DLD1 (cell line): ENCODE results near the gene SLC23A3.

Source experiments
- in situ Hi-C: cut with HindIII; loops from 2 replicates; pipeline ENCODE4 v1.10.0; 2017; ENCODE audit warnings: low sequenced_read_pairs

SLC23A3 gene

GRCh38 chr2:219155054-219155644 lies 14.7 kb downstream of the SLC23A3 start:
- in situ Hi-C loops = no loop called here

DNA sequence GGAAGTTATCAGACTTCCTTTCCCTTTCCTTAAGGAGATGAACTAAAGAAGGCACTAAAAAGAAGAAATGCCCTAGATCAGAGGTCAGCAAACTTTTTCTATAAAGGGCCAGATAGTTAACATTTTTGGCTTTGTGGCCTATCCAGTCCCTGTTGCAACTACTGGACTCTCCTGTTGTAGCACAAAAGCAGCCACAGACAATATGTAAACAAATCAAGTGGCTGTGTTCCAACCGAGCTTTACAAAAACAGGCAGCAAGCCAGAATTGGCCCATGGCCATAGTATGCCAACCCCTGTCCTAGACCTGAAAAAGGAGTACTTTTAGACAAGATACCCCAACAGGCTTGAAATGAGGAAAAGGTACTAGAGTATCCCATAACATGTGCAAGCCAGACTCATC lies 20.2 kb downstream of the SLC23A3 start:
- in situ Hi-C loops = no loop called here

DNA sequence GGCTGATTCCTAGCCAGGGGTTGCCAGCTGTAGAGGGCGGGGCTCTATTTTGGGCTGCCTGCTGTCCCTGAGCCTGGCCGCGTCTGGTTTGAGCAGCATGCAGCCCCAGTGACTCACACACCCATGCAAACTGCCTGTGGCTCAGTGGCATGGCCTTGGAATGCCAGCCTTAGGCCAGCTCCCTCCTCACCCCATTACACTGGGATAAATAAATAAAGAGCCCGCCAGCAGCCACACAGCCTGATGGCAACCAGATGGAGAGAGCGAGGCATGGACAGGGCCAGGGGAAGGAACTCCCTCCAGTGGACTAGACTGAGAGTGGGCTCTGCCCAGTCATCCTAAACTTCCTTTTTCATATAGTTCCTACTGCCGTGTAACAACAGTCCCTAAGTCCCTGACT lies 27.5 kb downstream of the SLC23A3 start:
- in situ Hi-C loops = no loop called here

- in situ Hi-C loops = no loop called here
These were observed 29.1 kb downstream of the SLC23A3 start for GRCh38 chr2:219140722-219141121.

DNA sequence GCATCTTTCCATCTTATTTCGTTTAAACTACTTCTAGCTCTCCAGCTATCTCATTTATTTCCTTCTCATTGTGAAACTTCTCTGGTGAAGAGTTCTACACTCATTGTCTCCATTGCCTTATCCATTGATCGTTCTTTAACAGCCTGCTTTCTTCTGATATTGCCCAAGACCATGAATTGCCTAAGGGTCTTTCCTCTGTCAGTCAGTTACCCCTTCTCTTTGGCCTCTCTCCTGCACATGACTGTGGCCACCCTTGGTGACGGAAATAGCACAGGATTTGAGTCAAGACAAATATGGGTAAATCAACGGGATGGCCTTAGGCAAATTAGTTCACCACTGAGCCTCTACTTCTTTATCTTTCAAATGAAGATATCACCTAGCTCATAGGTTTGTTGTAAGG lies 35.9 kb downstream of the SLC23A3 start:
- in situ Hi-C loops = no loop called here

DNA sequence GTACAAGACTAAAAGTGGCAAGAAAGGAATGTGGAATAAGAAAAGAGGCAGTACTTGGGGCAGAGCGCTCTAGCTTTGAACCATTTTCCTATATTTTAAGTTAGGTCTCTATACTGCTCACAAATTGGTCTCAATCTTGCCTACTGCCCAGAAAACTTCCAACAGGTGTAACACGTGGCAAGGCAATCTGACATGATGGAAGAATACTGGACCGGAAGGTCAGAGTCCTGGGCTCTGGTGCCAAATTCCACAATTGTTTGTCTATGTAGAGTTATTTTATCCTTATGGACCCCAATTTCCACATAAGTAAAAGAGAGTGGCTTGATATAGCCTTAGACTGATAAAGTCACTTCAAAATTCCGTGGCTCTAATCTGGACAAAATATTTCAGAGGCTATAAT lies 38.1 kb downstream of the SLC23A3 start:
- in situ Hi-C loops = no loop called here

DNA sequence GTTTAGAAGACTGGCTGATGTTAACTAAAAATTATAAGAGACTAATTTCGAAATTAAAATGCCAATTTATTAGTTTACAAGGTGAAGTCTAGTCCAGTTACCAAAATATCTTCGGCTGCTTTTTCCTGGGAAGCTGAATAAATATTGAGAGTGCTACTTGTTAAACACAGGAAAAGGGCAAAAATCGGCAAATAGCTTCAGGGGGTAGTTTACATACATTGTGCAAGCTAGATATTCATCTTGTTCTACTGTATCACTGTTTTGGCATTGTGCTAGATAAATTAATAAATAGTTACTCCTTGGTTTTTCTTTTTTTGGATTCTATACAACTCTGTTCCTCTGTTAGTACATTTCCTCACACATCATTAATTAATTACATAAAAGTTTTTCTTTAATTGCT lies 38.5 kb downstream of the SLC23A3 start:
- in situ Hi-C loops = no loop called here

- in situ Hi-C loops = no loop called here
These were observed 40.2 kb downstream of the SLC23A3 start for GRCh38 chr2:219129589-219129988.

- in situ Hi-C loops = no loop called here
These were observed 41.4 kb downstream of the SLC23A3 start for GRCh38 chr2:219128396-219128795.

- in situ Hi-C loops = no loop called here
These were observed 42.7 kb downstream of the SLC23A3 start for GRCh38 chr2:219127037-219127635.

- in situ Hi-C loops = no loop called here
These were observed 43.3 kb downstream of the SLC23A3 start for GRCh38 chr2:219126555-219126954.

DNA sequence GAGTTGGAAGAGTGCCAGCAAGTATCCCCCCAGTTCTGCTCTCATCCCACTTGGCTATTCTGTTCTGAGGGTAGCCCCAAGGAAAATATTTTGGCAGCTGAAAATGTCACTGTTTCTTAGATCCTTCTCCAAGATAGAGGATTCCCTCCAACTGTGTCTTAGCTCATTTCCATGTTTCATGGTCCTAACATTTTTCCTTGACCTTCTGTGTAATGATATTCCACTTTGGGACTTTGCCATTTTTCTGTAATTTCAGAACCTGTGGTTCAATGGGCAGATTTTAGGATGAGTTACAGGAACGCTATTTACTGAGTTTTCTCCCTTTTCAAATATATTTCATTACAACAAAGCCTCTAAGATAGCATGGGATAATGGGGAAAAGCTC lies 44.0 kb downstream of the SLC23A3 start:
- in situ Hi-C loops = no loop called here

DNA sequence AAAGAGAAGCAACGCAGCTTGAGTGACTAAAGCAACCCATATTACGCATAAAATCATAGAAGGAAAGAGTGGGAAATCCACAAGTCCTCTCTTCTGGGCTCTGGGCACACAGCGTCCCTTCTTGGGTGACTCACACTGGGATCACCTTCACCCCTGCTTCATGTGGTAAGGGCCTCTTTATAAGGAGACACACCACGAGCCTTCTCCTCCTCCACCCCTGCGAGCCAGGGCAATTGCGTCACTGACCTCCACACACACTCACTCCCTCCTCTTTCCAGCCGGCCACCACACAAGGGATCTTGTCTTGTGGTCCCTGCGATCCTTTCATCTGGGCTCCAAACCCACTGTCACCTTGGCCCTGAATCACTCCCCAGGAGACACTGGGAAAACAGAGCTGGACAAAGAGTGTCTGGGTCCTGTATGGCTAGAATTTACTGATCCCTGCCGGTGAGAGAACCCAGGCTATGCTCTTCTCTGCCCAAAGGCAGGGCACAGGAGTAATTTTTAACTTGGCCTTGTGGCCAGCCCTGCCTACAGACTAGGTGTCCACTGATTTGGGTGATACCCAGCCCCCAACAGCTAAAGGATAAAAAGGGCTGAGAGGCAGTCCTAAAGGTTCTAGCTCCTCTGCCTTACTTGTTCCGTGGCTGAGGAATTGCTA lies 44.5 kb downstream of the SLC23A3 start:
- in situ Hi-C loops = no loop called here

DNA sequence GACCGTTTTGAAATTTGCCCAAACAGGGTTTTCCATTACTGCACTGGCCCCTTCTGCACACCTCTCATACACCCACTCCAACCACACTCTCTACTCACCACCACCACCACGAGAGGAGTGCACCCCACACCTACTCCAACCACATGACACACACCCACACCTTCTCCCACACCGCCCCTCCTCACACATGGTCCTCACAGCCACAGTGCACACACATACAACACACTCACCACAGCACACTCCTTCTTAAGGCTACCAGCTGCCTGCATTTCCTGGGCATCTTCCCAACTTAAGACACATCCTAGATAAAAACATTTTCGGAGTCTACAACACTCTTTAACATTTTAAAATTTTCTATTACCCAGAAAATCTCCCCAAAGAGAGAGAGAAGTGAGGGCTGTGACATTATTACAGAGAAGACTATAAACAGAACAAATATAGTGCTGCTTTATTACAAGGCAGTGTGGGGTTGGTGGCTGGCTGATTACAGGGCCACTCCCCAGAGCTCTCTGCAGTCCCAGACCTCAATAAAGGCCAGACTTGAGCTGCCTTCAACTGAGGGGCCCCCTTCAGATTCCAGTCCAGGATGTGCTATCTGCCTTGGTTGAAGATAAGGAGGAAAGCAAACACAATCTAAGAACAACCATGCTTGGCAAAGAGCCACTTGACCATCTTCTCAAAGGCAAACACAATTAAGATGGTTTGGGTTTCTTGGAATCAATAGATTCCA lies 45.3 kb downstream of the SLC23A3 start:
- in situ Hi-C loops = no loop called here

GRCh38 chr2:219123356-219124135 lies 46.3 kb downstream of the SLC23A3 start:
- in situ Hi-C loops = no loop called here

GRCh38 chr2:219122202-219122980 lies 47.4 kb downstream of the SLC23A3 start:
- in situ Hi-C loops = no loop called here

- in situ Hi-C loops = no loop called here
These were observed 49.7 kb downstream of the SLC23A3 start for GRCh38 chr2:219120082-219120481.

GRCh38 chr2:219119422-219120043 lies 50.3 kb downstream of the SLC23A3 start:
- in situ Hi-C loops = no loop called here

GRCh38 chr2:219118504-219118903 lies 51.3 kb downstream of the SLC23A3 start:
- in situ Hi-C loops = no loop called here
